Measurements from ENCODE around the gene GET3.

DNA sequence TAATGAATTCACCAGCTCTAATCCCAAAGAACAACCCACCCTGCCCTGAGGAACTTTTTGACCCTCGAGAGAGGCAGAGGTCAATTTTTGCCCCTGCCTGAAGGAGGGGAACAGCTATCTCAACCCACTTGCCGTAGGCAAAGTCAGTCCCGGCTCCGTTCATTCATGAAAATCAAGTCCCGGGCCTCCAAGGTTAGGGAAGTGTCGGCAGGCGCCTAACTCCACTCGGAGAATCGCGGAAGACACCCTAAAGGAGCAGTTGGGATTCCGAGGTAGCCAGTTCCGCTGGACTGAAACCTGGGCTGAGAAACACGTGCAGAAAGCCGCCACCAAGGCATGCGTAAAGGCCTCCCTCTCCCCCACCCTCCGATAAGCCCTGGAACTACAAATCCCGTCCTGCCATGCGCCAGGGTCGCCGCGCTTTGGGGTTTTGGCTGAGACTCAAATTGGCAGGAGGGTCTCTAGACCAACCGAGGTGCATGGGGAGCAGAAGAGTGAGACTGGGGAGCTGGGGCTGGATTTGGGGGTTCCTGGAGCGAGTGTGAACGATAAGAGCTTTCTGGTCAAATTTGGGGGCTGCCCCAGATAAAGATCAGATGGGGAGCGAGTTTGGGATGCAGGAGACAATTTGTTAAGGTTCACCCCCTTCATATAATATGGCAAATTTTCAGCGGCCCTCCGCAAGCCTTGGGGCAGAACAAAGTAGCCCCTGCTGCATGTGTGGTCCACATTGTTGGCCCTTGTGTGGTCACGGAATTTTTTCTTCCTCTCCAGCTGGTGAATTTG, 13.5 kb upstream of the GET3 start, which contains the start of gene TNPO2:
- TF ChIP-seq FOXA1 (IDR thresholded peaks at IDR 0.05), result no peak
- TF ChIP-seq, protein P1, sequence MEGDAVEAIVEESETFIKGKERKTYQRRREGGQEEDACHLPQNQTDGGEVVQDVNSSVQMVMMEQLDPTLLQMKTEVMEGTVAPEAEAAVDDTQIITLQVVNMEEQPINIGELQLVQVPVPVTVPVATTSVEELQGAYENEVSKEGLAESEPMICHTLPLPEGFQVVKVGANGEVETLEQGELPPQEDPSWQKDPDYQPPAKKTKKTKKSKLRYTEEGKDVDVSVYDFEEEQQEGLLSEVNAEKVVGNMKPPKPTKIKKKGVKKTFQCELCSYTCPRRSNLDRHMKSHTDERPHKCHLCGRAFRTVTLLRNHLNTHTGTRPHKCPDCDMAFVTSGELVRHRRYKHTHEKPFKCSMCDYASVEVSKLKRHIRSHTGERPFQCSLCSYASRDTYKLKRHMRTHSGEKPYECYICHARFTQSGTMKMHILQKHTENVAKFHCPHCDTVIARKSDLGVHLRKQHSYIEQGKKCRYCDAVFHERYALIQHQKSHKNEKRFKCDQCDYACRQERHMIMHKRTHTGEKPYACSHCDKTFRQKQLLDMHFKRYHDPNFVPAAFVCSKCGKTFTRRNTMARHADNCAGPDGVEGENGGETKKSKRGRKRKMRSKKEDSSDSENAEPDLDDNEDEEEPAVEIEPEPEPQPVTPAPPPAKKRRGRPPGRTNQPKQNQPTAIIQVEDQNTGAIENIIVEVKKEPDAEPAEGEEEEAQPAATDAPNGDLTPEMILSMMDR (IDR thresholded peaks at IDR 0.05; ENCODE audit: low read depth, low read length, missing input control), result no peak
- TF ChIP-seq, protein P2, sequence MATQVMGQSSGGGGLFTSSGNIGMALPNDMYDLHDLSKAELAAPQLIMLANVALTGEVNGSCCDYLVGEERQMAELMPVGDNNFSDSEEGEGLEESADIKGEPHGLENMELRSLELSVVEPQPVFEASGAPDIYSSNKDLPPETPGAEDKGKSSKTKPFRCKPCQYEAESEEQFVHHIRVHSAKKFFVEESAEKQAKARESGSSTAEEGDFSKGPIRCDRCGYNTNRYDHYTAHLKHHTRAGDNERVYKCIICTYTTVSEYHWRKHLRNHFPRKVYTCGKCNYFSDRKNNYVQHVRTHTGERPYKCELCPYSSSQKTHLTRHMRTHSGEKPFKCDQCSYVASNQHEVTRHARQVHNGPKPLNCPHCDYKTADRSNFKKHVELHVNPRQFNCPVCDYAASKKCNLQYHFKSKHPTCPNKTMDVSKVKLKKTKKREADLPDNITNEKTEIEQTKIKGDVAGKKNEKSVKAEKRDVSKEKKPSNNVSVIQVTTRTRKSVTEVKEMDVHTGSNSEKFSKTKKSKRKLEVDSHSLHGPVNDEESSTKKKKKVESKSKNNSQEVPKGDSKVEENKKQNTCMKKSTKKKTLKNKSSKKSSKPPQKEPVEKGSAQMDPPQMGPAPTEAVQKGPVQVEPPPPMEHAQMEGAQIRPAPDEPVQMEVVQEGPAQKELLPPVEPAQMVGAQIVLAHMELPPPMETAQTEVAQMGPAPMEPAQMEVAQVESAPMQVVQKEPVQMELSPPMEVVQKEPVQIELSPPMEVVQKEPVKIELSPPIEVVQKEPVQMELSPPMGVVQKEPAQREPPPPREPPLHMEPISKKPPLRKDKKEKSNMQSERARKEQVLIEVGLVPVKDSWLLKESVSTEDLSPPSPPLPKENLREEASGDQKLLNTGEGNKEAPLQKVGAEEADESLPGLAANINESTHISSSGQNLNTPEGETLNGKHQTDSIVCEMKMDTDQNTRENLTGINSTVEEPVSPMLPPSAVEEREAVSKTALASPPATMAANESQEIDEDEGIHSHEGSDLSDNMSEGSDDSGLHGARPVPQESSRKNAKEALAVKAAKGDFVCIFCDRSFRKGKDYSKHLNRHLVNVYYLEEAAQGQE (IDR thresholded peaks at IDR 0.05), result no peak
- no peak for TF ChIP-seq SP1 (IDR thresholded peaks at IDR 0.05)
- TF ChIP-seq, protein P3, sequence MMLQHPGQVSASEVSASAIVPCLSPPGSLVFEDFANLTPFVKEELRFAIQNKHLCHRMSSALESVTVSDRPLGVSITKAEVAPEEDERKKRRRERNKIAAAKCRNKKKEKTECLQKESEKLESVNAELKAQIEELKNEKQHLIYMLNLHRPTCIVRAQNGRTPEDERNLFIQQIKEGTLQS (IDR thresholded peaks at IDR 0.05), result no peak
- TF ChIP-seq HNF4A (conservative IDR thresholded peaks at IDR 0.05), result no peak
- TF ChIP-seq JUND (IDR thresholded peaks at IDR 0.05), result no peak

All from liver (tissue), 3 donors.